C4-2B (cell line): ENCODE data around the gene WASHC2A.
"Not testable (repeated sequence)": the region's sequence is repeated elsewhere in the genome, so short reads cannot be mapped to it uniquely, and the experiment has no call there.

Source experiments
- CTCF ChIP-seq: fragments of 450-650 bp; conservative IDR thresholded peaks from 2 replicates; pipeline ENCODE4 v1.5.1; 2017; ENCODE audit warnings: mild to moderate bottlenecking
- ZFX ChIP-seq: fragments of 450-650 bp; IDR thresholded peaks from 2 replicates; pipeline ENCODE4 v1.6.1; 2017

DNA sequence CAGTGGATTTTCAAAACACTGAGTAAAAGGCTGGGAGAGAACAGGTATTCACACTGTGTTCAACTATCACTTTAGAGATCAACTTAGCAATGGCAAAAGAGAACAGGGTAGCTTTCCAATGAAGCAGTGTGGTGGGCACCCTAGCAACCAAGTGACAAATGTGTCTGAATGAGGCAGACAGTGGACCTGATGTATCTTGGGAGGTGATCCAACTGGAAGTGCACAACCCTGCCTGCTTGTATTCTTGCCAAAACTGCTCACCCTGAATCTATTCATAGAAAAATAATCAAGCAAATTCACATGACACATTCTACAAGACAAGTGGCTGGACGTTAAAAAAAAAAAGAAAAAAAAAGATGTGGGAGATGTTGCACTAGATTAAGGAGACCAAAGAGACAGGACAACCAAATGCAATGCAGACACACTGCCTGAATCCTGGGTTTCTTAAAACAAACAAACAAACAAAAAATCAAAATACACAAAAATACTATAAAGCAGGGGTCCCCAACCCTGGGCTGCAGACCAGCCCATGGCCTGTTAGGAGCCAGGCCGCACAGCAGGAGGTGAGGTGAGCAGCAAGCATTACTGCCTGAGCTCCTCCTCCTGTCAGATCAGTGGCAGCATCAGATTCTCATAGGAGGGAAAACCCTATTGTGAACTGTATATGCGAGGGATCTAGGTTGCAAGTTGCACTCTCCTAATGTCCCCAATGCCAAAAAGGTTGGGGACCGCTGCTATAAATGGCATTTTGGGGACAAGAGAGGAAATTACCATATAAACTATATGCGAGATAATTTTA lies 12.1 kb upstream of the WASHC2A start:
- not testable (repeated sequence) for TF ChIP-seq CTCF, ZFX
